ENCODE measurements around the gene EGLN3. TPM values are rescaled to one million over a fixed set of nuclear protein-coding genes. Genes with fewer than 3 reads are reported as not detected.

The EGLN3 gene
- total and polyA plus RNA-seq, 2 of the 13 experiments (the other 11 are each of a cell fraction or from before 2014, with no cell fraction given) = 0.18 to 27.3 TPM

GRCh38 chr14:33987565-33988080 is 36.7 kb upstream of the EGLN3 start (continued):
- TF ChIP-seq SSRP1 (CRISPR knock-in tag; IDR thresholded peaks at IDR 0.05) = 0 out of 2 replicates have a peak, but pooled peaks have one; percentile 65
- no peak for TF ChIP-seq KDM2A (CRISPR knock-in tag; IDR thresholded peaks at IDR 0.05; ENCODE audit: borderline replicate concordance, low read depth)
- no peak for TF ChIP-seq ZUFSP (CRISPR knock-in tag; IDR thresholded peaks at IDR 0.05; ENCODE audit: borderline replicate concordance)
- no peak for TF ChIP-seq ZNF572 (CRISPR knock-in tag; IDR thresholded peaks at IDR 0.05)
- 0 out of 2 replicates have a peak, but pooled peaks have one; percentile 5 for TF ChIP-seq JUN (CRISPR knock-in tag; IDR thresholded peaks at IDR 0.05)
- TF ChIP-seq ZSCAN5A (CRISPR knock-in tag; IDR thresholded peaks at IDR 0.05; ENCODE audit: borderline replicate concordance) = no peak
- TF ChIP-seq ZFP82 (CRISPR knock-in tag; IDR thresholded peaks at IDR 0.05; ENCODE audit: borderline replicate concordance) = no peak
- no peak for TF ChIP-seq TCF12 (IDR thresholded peaks at IDR 0.05)
- no peak for TF ChIP-seq TCF12 (CRISPR knock-in tag; IDR thresholded peaks at IDR 0.05)
- TF ChIP-seq ONECUT2 (CRISPR knock-in tag; IDR thresholded peaks at IDR 0.05) = no peak
- peak; percentile 50 for TF ChIP-seq TEAD3 (CRISPR knock-in tag; optimal IDR thresholded peaks at IDR 0.05; ENCODE audit: borderline replicate concordance)
- TF ChIP-seq ZNF672 (CRISPR knock-in tag; IDR thresholded peaks at IDR 0.05) = no peak
- no peak for TF ChIP-seq ZNF850 (CRISPR knock-in tag; conservative IDR thresholded peaks at IDR 0.05)
- no peak for TF ChIP-seq ZNF33A (CRISPR knock-in tag; IDR thresholded peaks at IDR 0.05; ENCODE audit: borderline replicate concordance)
- TF ChIP-seq UBTF (CRISPR knock-in tag; IDR thresholded peaks at IDR 0.05) = no peak
- TF ChIP-seq ZNF713 (CRISPR knock-in tag; IDR thresholded peaks at IDR 0.05) = no peak
- 0 out of 2 replicates have a peak, but pooled peaks have one; percentile 83 for TF ChIP-seq TRAFD1 (CRISPR knock-in tag; IDR thresholded peaks at IDR 0.05; ENCODE audit: borderline replicate concordance)
- 0 out of 2 replicates have a peak, but pooled peaks have one; percentile 66 for TF ChIP-seq FUBP1 (CRISPR knock-in tag; IDR thresholded peaks at IDR 0.05; ENCODE audit: borderline replicate concordance)
- TF ChIP-seq FOSL2 (CRISPR knock-in tag; IDR thresholded peaks at IDR 0.05) = peak; percentile 61
- no peak for TF ChIP-seq SNAPC2 (CRISPR knock-in tag; IDR thresholded peaks at IDR 0.05)
- peak; percentile 70 for TF ChIP-seq NR2C2 (CRISPR knock-in tag; IDR thresholded peaks at IDR 0.05; ENCODE audit: borderline replicate concordance)
- no peak for TF ChIP-seq MTF2 (CRISPR knock-in tag; IDR thresholded peaks at IDR 0.05; ENCODE audit: borderline replicate concordance)
